MV-4-11 (cell line): ENCODE results near the gene ATP13A1.
"Not testable (repeated sequence)": the region's sequence is repeated elsewhere in the genome, so short reads cannot be mapped to it uniquely, and the experiment has no call there.

Experiments
- DNase-seq: peaks from one replicate; lab custom pipeline; 2025; lab: John Stamatoyannopoulos, UW

Gene ATP13A1

GRCh38 chr19:19619181-19619848, 44.2 kb downstream of the ATP13A1 start:
- peak; percentile 50 for DNase-seq

DNA sequence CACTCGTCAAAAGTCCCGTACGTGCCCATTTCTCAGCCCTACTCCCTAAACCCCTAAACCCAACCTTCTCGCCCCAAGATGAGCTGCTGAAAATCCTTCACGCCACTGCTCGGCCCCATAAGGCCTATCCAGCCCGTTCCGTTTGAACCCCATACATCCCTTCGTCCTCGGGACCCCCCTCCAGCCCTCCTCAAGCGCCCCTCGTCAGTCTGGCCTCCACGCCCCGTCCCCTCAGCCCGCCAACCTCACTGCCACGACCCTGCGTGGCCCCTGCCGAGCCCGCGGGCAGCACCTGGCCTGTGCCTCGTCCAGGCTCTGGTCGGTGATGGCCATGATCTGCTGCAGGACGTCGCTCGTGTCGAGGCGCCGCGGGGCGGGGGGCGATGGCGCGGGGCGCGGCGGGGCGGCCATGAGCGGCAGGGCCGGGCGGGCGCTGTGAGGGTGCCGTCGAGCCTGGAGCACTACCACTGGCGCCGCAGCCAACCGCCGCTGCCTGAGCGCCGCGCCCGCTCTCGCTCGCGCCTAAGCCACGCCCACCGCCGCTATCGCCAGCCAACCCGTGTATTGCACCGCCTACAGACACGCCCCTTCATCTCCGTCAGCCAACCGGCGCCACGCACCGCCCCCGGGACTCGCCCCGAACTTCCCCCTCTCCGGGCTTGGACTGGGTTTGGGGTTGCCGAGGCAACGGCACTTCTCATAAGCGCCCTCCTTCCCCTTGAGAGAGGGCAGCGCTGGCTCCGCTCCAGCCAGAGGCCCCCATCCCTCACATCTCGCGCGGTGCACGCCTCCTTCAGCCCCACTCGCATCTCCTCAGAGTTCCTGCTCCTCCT, 45.0 kb downstream of the ATP13A1 start, which contains the start of gene PBX4:
Gene PBX4, minus strand, starts transcription at position 469 of the 833 bp plus-strand sequence. Its CDS starts 58 bp downstream, at position 411.
- DNase-seq = peak; percentile 98

DNA sequence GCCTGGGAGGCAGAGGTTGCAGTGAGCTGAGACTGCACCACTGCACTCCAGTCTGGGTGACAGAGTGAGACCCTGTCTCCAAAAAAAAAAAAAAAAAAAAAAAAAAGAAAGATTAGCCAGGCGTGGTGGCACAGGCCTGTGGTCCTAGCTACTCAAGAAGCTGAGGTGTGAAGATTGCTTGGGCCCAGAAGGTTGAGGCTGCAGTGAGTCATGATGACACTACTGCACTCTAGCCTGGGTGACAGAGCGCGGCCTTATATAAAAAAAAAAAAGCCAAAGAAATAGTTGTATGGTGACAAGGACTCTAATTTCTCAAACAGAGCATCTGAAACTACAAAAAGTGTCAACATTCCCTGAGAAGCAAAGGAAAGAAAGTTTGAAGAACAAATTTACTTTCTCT, 48.4 kb downstream of the ATP13A1 start:
- peak; percentile 33 for DNase-seq

DNA sequence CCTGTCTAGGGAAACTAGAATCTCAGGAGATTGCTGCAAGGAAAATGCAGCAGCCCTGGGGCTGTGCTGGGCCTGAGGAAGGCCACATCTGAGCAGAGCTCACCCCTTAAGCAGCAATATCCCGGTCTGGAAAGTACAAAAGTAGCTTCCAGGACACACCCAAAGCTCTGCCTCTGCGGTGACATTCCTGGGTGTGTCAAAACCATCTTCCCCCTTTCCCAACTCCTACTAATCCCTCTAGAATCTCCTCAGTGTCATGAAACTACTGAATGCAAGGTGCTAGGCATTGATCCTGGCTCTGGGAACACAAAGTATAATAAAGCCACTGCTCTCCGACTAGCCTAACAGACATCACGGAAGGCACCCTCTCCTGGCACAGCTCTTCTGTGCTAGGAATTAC, 50.0 kb downstream of the ATP13A1 start:
- no peak for DNase-seq

DNA sequence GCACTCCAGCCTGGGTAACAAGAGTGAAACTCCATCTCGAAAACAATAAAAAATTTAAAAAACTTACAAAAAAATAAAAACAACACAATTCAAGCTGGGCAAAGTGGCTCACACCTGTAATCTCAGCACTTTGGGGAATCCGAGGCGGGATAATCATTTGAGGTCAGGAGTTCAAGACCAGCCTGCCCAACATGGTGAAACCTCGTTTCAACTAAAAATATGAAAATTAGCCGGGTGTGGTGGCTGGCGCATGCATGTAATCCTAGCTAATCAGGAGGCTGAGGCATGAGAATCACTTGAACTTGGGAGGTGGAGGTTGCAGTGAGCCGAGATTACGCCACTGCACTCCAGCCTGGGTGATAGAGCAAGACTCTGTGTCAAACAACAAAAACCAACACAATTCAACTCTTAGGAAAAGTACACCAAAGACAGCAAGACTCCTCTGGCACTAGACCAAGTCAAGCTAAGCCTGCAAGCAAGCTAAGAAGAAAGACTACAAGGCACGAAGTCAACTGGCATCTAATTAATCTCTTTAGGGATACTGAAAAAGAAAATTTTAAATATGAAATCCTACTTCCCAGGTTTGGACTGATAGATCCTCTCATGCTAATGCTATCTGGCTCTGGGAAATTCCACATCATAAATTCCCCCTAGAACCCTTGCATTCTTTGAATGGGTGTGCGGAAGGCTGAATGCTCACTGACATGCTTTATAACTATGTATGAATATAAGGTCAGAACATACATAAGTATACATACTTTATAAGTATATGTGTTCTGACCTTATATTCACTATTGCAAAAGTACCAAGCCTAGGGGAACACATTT, 52.9 kb downstream of the ATP13A1 start:
- no peak for DNase-seq

DNA sequence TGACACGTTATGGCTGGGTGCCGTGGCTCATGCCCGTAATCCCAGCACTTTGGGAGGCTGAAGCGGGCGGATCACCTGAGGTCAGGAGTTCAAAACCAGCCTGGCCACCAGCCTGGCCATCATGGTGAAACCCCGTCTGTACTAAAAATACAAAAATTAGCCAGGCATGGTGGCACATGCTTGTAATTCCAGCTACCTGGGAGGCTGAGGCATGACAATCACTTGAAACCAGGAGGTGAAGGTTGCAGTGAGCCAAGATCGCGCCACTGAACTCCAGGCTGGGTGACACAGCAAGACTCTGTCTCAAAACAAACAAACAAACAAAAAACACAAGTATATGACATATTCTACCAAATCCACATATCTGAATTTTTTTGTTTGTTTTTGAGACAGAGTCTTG, 56.8 kb downstream of the ATP13A1 start:
- DNase-seq = not testable (repeated sequence)

GRCh38 chr19:19606021-19606420, 57.5 kb downstream of the ATP13A1 start:
- DNase-seq = peak; percentile 41

DNA sequence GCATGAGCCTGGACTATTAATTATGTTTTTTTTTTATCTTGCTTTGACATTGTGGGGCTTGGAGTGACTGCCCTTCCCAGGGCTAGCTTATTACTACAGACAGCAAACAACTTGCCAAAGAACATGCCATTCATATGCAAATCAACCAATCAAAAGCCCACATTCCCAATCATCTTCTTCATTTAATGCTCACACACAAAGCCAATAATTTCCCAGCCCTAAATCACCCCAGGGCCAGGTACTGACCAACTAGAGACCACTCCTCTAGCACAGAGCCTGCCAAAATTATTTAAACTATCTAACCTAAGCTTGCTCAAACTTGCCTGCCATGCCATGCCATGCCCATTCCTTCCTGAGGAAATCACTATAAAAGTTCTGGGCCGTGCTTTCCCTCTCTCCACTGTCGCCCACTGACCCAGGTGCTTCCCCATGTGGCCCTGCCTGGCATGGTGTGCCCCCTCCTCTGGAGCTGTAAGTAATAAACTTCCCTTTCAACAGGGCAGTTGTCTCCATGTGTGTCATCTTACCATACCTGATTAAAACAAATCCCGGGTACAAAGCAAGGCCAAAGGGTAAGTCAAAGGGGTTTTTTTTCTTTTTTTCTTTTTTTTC, 60.7 kb downstream of the ATP13A1 start:
- DNase-seq = no peak

DNA sequence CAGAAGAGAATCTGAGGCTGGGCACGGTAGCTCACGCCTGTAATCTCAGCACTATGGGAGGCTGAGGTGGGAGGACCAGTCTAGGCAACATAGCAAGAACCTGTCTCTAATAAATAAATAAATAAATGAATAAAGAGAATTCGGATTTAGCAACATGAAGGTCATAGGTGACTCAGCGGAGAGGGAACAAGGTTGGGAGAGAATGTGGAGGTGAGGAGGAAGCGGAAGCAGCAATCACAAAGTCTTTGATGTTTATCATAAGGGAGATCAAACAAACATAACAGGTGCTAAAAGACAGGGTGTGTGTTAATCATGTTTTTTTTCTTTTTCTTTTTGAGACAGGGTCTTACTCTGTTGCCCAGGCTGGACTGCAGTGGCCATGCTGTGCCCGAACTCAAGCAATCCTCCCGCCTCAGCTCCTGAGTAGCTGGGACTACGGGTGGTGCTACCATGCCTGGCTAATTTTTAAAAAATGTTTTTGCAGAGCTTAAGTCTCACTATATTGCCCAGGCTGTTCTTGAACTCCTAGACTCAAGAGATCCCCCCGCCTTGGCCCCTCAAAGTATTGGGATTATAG, 61.3 kb downstream of the ATP13A1 start:
- no peak for DNase-seq

GRCh38 chr19:19600793-19601330, 62.6 kb downstream of the ATP13A1 start:
- no peak for DNase-seq

DNA sequence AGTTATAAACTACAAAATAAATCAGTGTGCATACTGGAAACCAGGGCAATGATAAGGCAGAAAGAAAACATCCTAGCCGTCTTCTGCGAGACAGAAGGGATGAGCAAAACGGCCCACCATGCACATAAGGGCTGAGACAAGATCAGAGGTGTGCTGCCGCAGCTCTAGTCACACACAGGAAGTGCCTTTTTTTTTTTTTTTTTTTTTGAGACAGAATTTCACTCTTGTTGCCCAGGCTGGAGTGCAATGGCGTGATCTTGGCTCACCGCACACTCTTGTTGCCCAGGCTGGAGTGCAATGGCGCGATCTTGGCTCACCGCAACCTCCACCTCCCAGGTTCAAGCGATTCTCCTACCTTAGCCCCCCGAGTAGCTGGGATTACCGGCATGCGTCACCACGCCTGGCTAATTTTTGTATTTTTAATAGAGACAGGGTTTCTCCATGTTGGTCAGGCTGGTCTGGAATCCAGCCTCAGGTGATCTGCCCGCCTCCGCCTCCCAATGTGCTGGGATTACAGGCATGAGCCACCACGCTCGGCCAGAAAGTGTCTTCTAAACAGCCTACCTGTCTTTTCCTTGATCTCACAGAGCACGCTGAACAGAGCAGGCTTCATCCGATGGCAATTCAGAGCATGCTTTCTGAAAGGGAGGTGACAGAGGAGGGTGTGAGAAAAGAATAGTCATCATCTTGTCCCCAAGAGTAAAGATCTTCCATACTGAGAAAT, 64.6 kb downstream of the ATP13A1 start:
- DNase-seq = not testable (repeated sequence)

DNA sequence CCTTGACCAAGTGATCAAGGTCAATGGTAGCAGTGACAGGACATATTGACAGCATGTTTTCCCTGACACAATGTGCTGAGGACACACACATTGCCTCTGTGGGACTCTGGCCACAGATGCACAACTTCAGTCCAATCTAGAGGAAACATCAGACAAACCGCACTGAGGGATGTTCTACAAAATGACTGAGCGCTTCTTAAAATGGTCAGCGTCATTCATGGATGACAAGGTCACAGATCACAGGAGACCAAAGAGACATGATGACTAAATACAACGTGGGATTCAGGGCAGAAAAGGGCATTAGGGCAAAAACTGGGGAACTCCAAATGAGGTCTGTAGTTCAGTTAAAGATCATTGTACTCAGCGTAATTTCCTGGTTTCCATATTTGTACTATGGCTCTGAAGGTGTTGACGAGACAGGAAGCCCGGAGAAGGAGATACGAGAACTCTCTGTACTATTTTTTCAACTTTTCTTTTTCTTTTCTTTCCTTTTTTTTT, 65.6 kb downstream of the ATP13A1 start:
- DNase-seq = peak; percentile 66
